Measurements from ENCODE around the gene THSD7B. TPM values are rescaled to one million over a fixed set of nuclear protein-coding genes. Genes with fewer than 3 reads are reported as not detected.
"Not testable (repeated sequence)": the region's sequence is repeated elsewhere in the genome, so short reads cannot be mapped to it uniquely, and the experiment has no call there.

The THSD7B gene
- polyA plus RNA-seq, 1 donor = 0.42 TPM

DNA sequence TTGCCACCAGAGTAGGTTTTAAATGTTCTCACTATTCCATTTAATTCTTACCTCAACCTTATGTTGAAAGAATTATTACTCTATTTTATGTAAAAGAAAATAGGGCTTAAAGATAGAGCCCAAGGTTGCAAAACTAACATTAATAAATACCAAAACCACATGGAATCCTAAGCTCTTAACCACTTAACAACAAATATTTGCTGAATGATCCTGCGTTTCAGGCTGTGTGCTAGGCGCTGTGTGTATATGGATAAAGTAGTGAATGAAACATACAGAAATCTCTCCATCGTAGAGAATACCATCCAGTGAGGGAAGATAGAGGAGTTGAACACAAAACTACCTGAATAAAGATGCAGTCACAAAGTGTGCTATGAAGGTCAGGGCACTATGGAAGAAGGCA lies 485.1 kb downstream of the THSD7B start:
- DNase-seq (ENCODE audit: low read depth) = no peak

DNA sequence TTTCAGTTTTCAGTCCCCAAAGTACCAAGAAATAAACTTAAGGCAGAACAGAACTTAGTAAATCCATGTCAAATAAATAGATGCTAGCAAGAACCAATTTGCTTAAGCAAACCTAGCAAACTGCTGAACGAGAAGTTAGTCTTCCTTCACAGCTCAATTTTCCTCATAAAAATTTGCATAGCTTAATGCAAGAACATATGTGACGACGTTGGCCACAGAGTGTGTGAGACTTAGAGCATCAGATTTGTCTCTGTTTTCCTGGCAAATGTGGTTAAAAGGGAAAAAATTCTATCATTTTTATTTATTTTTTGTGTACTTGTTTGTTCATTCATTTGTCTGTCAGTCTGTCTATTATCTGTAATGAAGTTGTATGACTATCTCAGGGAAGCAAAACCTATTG lies 485.7 kb downstream of the THSD7B start:
- DNase-seq (ENCODE audit: low read depth) = no peak

DNA sequence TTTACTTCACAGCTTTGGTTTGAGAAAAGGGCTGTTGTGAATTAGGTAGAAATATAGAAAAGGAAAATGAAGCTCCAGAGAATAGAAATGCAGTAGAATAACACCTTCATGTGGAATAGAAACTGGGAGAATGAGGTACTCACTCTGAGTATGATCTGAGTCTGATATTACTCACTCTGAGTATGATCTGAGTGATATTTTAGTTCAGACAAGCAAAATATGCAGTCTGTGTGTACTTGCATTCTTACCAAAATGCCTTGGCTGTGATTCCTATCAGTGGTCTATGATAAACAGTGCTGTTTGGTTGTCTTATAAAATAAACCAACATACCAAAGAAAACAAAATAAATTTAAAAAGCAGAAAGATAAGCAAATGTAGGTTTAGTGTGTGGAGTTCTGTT lies 487.6 kb downstream of the THSD7B start:
- no peak for DNase-seq (ENCODE audit: low read depth)

GRCh38 chr2:137254052-137254451 lies 488.7 kb downstream of the THSD7B start:
- DNase-seq (ENCODE audit: low read depth) = no peak

- DNase-seq (ENCODE audit: low read depth) = no peak
These were observed 490.0 kb downstream of the THSD7B start for GRCh38 chr2:137255345-137255744.

DNA sequence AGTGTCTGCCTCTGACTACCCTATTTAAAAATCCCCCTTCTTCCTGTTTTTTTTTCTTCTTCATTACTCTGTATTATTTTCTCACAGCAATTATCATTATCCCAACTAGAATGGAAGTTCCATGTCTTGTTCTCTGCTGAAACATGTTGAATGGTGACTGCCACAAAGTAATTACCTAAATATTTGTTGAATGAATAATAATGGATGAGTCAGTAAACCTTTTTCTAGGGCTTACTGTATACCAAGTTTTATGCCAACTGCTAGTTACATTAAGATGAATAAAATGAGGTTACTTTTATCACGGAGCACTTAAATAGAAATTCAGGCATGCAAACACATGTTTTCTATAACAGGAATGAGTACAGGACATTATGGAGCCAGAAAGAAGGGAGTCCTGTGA lies 490.6 kb downstream of the THSD7B start:
- no peak for DNase-seq (ENCODE audit: low read depth)

DNA sequence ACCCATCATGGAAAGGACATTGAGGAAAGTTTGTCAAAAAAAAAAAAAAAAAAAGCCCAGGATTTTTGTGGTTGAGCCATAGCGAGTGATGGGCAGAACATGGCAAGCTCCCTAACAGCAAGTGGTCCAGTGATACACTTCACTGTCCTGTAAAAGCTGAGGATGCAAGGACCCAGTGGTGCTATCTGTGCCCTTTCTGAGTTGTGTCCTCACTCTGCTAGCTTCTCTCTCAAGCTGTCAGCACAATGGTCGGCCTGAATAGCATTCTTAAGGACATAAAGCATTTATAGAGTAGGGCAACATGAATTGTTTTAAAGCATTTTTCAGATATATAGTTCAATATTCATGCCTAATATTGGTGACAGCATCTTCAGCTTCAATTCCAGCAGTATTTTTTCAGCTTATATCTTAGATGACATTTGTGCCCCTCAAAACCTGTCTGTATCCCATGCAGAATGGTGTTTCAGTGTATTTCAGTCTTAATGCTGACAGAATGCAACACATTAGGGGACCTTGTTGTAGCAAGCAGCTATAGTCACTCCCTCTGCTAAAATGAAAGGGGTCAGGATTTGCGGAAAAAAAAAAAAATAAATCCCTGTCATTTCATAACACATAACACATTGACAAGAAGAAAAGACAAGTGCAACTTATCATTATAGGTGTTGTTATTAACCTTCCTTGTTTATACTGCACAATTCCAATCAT lies 496.7 kb downstream of the THSD7B start:
- no peak for DNase-seq (ENCODE audit: low read depth)

GRCh38 chr2:137262594-137262993 lies 497.2 kb downstream of the THSD7B start:
- no peak for DNase-seq (ENCODE audit: low read depth)

- no peak for DNase-seq (ENCODE audit: low read depth)
These were observed 522.7 kb downstream of the THSD7B start for GRCh38 chr2:137287913-137288639.

- no peak for DNase-seq (ENCODE audit: low read depth)
These were observed 526.7 kb downstream of the THSD7B start for GRCh38 chr2:137291836-137292570.

GRCh38 chr2:137298377-137298776 lies 533.0 kb downstream of the THSD7B start:
- no peak for DNase-seq (ENCODE audit: low read depth)

GRCh38 chr2:137300987-137301386 lies 535.6 kb downstream of the THSD7B start:
- no peak for DNase-seq (ENCODE audit: low read depth)

GRCh38 chr2:137302957-137303356 lies 537.6 kb downstream of the THSD7B start:
- no peak for DNase-seq (ENCODE audit: low read depth)

DNA sequence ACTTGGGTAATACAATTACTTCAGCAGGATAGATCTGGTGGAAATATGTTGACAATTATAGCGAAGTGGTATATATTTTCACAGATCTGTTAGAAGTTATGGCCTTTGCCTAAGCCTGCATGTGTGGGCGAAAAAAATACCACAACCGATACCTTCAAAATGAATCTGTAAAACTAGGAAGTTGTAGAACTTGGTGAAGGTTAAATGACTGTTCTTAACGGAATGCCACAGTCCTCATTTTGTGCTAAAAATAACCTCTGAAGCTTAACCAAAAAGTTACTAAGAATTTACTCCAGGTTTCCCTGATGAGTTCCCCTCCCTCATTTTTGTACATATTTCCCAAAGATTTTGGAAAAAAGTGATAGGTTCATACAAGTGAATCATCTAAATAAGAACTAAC lies 550.7 kb downstream of the THSD7B start:
- no peak for DNase-seq (ENCODE audit: low read depth)

DNA sequence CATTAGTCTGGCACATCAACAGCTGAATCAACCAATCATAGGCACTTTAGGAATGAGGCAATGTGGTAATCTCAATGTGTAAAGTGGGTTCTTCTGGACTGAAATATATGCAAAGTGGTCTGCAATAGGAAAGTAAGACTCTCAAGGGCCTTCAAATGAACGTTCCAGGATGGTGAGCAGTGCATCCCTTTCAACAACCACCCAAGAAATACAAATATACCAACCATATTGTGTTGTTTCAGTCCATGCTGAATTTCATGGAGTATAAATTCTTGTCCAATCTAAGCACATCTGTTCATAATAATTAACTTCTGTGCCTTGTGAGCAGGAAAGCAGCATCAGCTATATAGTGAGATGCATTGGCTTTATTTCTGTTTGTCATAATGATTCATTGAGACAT lies 556.2 kb downstream of the THSD7B start:
- no peak for DNase-seq (ENCODE audit: low read depth)

DNA sequence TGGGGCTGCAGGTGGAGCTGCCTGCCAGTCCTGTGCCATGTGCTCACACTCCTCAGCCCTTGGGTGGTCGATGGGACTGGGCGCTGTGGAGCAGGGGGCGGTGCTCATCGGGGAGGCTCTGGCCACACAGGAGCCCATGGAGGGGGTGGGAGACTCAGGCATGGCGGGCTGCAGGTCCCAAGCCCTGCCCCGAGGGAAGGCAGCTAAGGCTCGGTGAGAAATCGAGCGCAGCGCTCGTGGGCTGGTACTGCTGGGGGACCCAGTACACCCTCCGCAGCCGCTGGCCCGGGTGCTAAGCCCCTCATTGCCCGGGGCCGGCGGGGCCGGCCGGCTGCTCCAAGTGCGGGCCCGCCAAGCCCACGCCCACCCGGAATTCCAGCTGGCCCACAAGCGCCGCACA lies 566.2 kb downstream of the THSD7B start:
- not testable (repeated sequence) for DNase-seq (ENCODE audit: low read depth)

DNA sequence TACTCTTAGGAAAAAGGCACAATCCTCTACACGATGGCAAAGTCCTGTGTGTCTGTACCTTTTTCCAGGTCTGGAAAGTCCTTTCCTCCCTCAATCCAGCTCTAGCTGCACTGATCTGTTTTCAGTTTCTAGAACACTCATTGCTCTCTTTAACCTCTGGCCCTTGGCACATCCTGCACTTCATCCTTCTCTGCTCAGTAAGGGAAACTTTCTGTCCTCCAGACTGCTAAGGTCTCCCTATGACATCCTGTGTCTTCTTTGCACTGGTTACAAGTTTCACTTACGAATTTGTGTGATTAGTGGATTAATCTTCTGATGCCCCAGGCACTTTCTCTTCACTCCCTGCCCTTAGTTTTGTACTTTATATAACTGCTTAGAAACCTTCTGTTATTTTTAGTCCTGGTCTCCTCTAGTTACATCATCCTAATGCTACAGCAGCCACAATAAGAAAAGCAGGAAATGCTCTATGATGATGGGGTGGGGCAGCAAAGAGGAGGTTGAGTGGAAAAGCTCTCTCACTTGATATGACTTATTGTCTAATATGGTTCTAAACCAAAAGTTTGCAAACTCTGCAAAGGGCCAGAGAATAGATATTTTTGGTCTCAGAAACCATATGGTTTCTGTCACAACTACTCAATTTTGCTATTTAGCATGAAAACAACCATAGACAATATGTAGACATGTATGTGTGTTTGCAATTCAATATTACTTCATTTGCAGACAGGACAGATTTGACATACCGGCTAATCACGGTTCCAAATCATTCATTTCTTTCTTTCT lies 568.2 kb downstream of the THSD7B start:
- no peak for DNase-seq (ENCODE audit: low read depth)

- no peak for DNase-seq (ENCODE audit: low read depth)
These were observed 570.7 kb downstream of the THSD7B start for GRCh38 chr2:137336067-137336466.

GRCh38 chr2:137339051-137339450 lies 573.7 kb downstream of the THSD7B start:
- DNase-seq (ENCODE audit: low read depth) = no peak

GRCh38 chr2:137345994-137346393 lies 580.6 kb downstream of the THSD7B start:
- DNase-seq (ENCODE audit: low read depth) = no peak

DNA sequence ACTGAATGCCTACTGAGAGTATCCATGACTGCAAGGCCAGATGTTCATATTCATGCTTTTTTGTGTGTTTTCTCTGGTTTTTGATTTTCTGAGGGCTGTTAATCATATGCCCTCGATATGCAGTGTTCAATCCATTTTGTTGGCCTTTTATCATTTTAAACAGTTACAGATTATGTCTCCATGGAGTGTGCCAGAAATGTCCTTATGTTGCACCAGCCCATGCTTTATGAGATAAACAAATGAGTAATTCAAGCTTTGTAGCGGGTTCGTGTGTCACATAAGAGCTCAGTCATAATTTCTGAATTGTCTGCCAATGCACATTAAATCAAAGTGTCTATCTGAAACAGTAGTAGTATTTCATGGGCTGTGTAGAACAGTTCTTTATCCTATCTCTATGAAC lies 583.0 kb downstream of the THSD7B start:
- no peak for DNase-seq (ENCODE audit: low read depth)

DNA sequence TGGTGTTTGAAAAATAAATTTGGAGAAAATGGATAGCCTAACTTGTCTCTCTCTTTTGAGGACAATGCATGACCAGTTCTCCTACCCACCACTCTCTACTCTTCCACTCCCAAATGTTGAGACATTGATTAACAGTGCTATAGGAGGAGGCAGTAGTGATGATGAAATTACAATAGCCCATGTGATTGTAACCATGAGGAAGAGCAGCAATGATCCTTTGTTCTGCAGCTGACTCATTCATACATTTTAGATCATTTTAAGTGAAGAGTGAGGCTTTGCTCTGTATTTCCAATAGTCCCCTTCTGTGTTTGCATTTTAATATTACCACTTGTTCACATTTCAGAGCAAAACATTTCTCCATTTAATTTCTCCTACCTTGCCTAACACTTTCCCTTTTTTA lies 592.3 kb downstream of the THSD7B start:
- no peak for DNase-seq (ENCODE audit: low read depth)
